ENCODE measurements around the gene C3orf18. TPM values are rescaled to one million over a fixed set of nuclear protein-coding genes. Genes with fewer than 3 reads are reported as not detected.

Gene C3orf18
- total and polyA plus RNA-seq, 10 of the 15 experiments (the other 5 are each of a cell fraction or from before 2014, with no cell fraction given): 0.06 to 3.2 (median 0.66) TPM

- TF ChIP-seq IRF3 (IDR thresholded peaks at IDR 0.05): 0 out of 2 replicates have a peak, but pooled peaks have one; percentile 47
- TF ChIP-seq EGR1 (IDR thresholded peaks at IDR 0.05; ENCODE audit: borderline replicate concordance in 1 of 2, low read depth in 2 of 2, low read length in 2 of 2): peak; percentile 65 to 88
- TF ChIP-seq GATAD2B (conservative IDR thresholded peaks at IDR 0.05; ENCODE audit: low read depth): peak; percentile 94
- TF ChIP-seq ZBTB11 (CRISPR knock-in tag; IDR thresholded peaks at IDR 0.05): peak; percentile 93
- TF ChIP-seq SUPT20H (IDR thresholded peaks at IDR 0.05; ENCODE audit: borderline replicate concordance, control insufficient read depth, low read depth, low read length): no peak
- TF ChIP-seq BCL3 (IDR thresholded peaks at IDR 0.05; ENCODE audit: borderline replicate concordance, insufficient read depth, low read depth, low read length, poor library complexity, severe bottlenecking): peak; percentile 23
- TF ChIP-seq ZNF622 (IDR thresholded peaks at IDR 0.05): no peak
- peak; percentile 85 for TF ChIP-seq POLR2A (IDR thresholded peaks at IDR 0.05; ENCODE audit: low read depth, low read length)
- TF ChIP-seq IKZF1 (conservative IDR thresholded peaks at IDR 0.05): peak; percentile 98
- no peak for TF ChIP-seq BCLAF1 (IDR thresholded peaks at IDR 0.05)
- TF ChIP-seq PKNOX1 (IDR thresholded peaks at IDR 0.05): peak; percentile 54
- no peak; the same call in none of the 2 replicates for TF ChIP-seq TARDBP (IDR thresholded peaks at IDR 0.05; ENCODE audit: borderline replicate concordance)
- TF ChIP-seq PBX3 (IDR thresholded peaks at IDR 0.05; ENCODE audit: insufficient replicate concordance, low read depth, low read length): no peak
These were observed 1.6 kb upstream of the C3orf18 start, which contains the start of gene HEMK1 (continued) for GRCh38 chr3:50568947-50569749.
